Colonic mucosa (tissue), 4 donors: Measurements from ENCODE around the gene GM2A. TPM values are rescaled to one million over a fixed set of nuclear protein-coding genes. Genes with fewer than 3 reads are reported as not detected.
A peak's percentile ranks its signal among the peaks of the same experiment; 100 is the strongest.

Source experiments
- DNase-seq: peaks from one replicate; pipeline ENCODE4 v3.0.0-alpha.2; 2020
- H3K27ac ChIP-seq: fragments of 200-600 bp; one replicate; pipeline ENCODE4 v1.8.0; 2021
- H3K27me3 ChIP-seq: fragments of 200-600 bp; one replicate; pipeline ENCODE4 v1.8.0; 2021
- H3K36me3 ChIP-seq: fragments of 200-600 bp; one replicate; pipeline ENCODE4 v1.8.0; 2021
- H3K4me1 ChIP-seq: fragments of 200-600 bp; one replicate; pipeline ENCODE4 v1.8.0; 2021; ENCODE audit warnings: mild to moderate bottlenecking
- H3K4me3 ChIP-seq: fragments of 200-600 bp; one replicate; pipeline ENCODE4 v1.8.0; 2021
- H3K9ac ChIP-seq, 2 donors: one replicate each; pipeline ENCODE4 v1.7.0; 2013; ENCODE audit warnings: control low read depth in 2 of 2, low read depth in 2 of 2, low read length in 2 of 2
- H3K9me3 ChIP-seq: fragments of 200-600 bp; one replicate; pipeline ENCODE4 v1.8.0; 2021
- CTCF ChIP-seq: fragments of 200-600 bp; IDR thresholded peaks from one replicate; pipeline ENCODE4 v1.8.0; 2022; ENCODE audit warnings: antibody characterized with exemption, mild to moderate bottlenecking
- intact Hi-C: fragments of 100-400 bp; cut with DNase I; formaldehyde crosslinking; loops from one replicate; pipeline ENCODE4 v1.14.1; 2022
- total RNA-seq, 2 donors: library from RNA; stranded (reverse); fragmentation: NEBNext Ultra II Directional in 1 of 2; extraction: Animal tissue kit (Norgen Biotek cat#: 25700) in 1 of 2; gene quantifications; one replicate each; pipeline ENCODE4 v1.2.1, GENCODE V29; 2021
- donor health status: healthy.
- donor health status: DM: no; HTN: no; CAD: no.
- donor health status: DM: no; HTN: no; CAD: no.

The GM2A gene
- total RNA-seq, result 10 to 100 TPM; 22.0 to 27.2 TPM

- Histone ChIP-seq H3K9me3 (no peaks in the 10 kb centered on the region), H3K27ac (peak within 1 kb of the TSS; percentile 73), H3K4me1 (peaks cover 6% of the 10 kb centered on the region), H3K27me3 (no peaks in the 10 kb centered on the region), H3K36me3 (no peaks in the 10 kb centered on the region), H3K4me3 (peak within 1 kb of the TSS; percentile 65), H3K9ac (peak within 1 kb of the TSS; percentile 78 to 98)
- intact Hi-C loops, result no loop called here
- TF ChIP-seq CTCF, result no peak
- DNase-seq, result peak; percentile 100
Observed at GRCh38 chr5:151252762-151253604, at the start of gene GM2A. Gene GM2A, plus strand, starts transcription at chr5:151253185. Its CDS starts 32 bp downstream, at chr5:151253217.

GRCh38 chr5:151204051-151204450 lies 48.9 kb upstream of the GM2A start:
- no peak for DNase-seq
- Histone ChIP-seq H3K4me1 (no peaks in the 10 kb centered on the region), H3K9me3 (no peaks in the 10 kb centered on the region), H3K4me3 (no peak overlapping the region), H3K27ac (no peak overlapping the region), H3K27me3 (no peaks in the 10 kb centered on the region), H3K9ac (no peak overlapping the region), H3K36me3 (no peaks in the 10 kb centered on the region)
- no peak for TF ChIP-seq CTCF
- intact Hi-C loops, result no loop called here

GRCh38 chr5:151205411-151205810 lies 47.6 kb upstream of the GM2A start:
- Histone ChIP-seq H3K27ac (no peak overlapping the region), H3K27me3 (no peaks in the 10 kb centered on the region), H3K9me3 (no peaks in the 10 kb centered on the region), H3K4me3 (no peak overlapping the region), H3K36me3 (no peaks in the 10 kb centered on the region), H3K4me1 (no peaks in the 10 kb centered on the region), H3K9ac (no peak overlapping the region)
- no peak for TF ChIP-seq CTCF
- intact Hi-C loops, result no loop called here
- no peak for DNase-seq

GRCh38 chr5:151208481-151208914 lies 44.5 kb upstream of the GM2A start:
- Histone ChIP-seq H3K4me3 (no peak overlapping the region), H3K27me3 (no peaks in the 10 kb centered on the region), H3K36me3 (no peaks in the 10 kb centered on the region), H3K9ac (no peak overlapping the region), H3K27ac (peak overlapping the region; percentile 15), H3K9me3 (no peaks in the 10 kb centered on the region), H3K4me1 (no peaks in the 10 kb centered on the region)
- DNase-seq, result no peak
- intact Hi-C loops, result no loop called here
- TF ChIP-seq CTCF, result no peak

GRCh38 chr5:151212406-151212798 lies 40.6 kb upstream of the GM2A start:
- peak overlapping the region; percentile 14 to 34 for H3K9ac ChIP-seq
- H3K4me1 ChIP-seq, result no peaks in the 10 kb centered on the region
- no peaks in the 10 kb centered on the region for H3K27me3 ChIP-seq
- H3K9me3 ChIP-seq, result no peaks in the 10 kb centered on the region
- intact Hi-C loops, result no loop called here
- no peaks in the 10 kb centered on the region for H3K36me3 ChIP-seq
- TF ChIP-seq CTCF, result no peak
- H3K4me3 ChIP-seq, result no peak overlapping the region
- H3K27ac ChIP-seq, result peak overlapping the region; percentile 70
- DNase-seq, result no peak
